A549 (cell line): ENCODE data around the gene POLE. TPM values are rescaled to one million over a fixed set of nuclear protein-coding genes. Genes with fewer than 3 reads are reported as not detected.

Experiments
- ATAC-seq, 2 experiments: fragments of 200-7000 bp in 1 of 2; fragments of >200 bp in 1 of 2; cut with Nextera tagmentation in 1 of 2; cut with Tn5 transposase in 1 of 2; 3 replicates each; pipeline versions ENCODE4 v1.8.0 to v1.9.1; 2018 to 2020; ENCODE audit warnings: mild to moderate bottlenecking in 1 of 2, moderate library complexity in 1 of 2
- CTCF ChIA-PET: fragments of 300-600 bp; sonication (Branson Sonifier 250); formaldehyde crosslinking; extraction: SDS; loops from one replicate; lab custom pipeline; 2021; ENCODE audit warnings: antibody characterized with exemption, inconsistent platforms; lab: Yijun Ruan, JAX
- POLR2A ChIA-PET: fragments of 350-600 bp; formaldehyde crosslinking; extraction: SDS; loops from one replicate; lab custom pipeline; 2021; ENCODE audit warnings: antibody characterized with exemption, inconsistent platforms; lab: Yijun Ruan, JAX
- DNase-seq, 2 experiments: peaks; one replicate each; pipeline versions ENCODE4 v3.0.0 to v3.0.0-alpha.2; 2011 to 2016; ENCODE audit warnings: low read depth in 1 of 2, low spot score in 1 of 2
- FAIRE-seq: peaks from 2 replicates; lab custom pipeline; 2011; peaks lifted over from hg19 to GRCh38; lab: Jason Lieb, UNC
- H3K27ac ChIP-seq, 2 experiments: fragments of >200 bp; sonication (Bioruptor Twin); formaldehyde crosslinking; 3 replicates each; pipeline ENCODE4 v1.5.1; 2016 to 2017
- H3K4me1 ChIP-seq: fragments of >200 bp; sonication (Bioruptor Twin); formaldehyde crosslinking; 3 replicates; pipeline ENCODE4 v1.6.1; 2016
- H3K4me2 ChIP-seq: fragments of >200 bp; sonication (Bioruptor Twin); formaldehyde crosslinking; 3 replicates; pipeline ENCODE4 v1.6.1; 2016
- H3K4me3 ChIP-seq: fragments of >200 bp; sonication (Bioruptor Twin); formaldehyde crosslinking; 3 replicates; pipeline ENCODE4 v1.5.1; 2016
- H3K9me3 ChIP-seq: fragments of >200 bp; sonication (Bioruptor Twin); formaldehyde crosslinking; 3 replicates; pipeline ENCODE4 v1.6.1; 2016
- BCL3 ChIP-seq: fragments of >200 bp; sonication (Bioruptor Twin); formaldehyde crosslinking; IDR thresholded peaks from 3 replicates; pipeline ENCODE4 v1.6.1; 2016
- CBX8 ChIP-seq: fragments of 200-600 bp; sonication (generic); IDR thresholded peaks from 2 replicates; pipeline ENCODE4 v1.6.1; 2016
- EHMT2 ChIP-seq: fragments of 200-600 bp; sonication (generic); IDR thresholded peaks from 2 replicates; pipeline ENCODE4 v1.6.1; 2016; ENCODE audit warnings: antibody characterized with exemption, low read depth, mild to moderate bottlenecking, moderate library complexity
- ESRRA ChIP-seq: fragments of 150-350 bp; IDR thresholded peaks from 2 replicates; pipeline ENCODE4 v1.6.1; 2014; ENCODE audit warnings: mild to moderate bottlenecking, low read length, borderline replicate concordance
- FOSB ChIP-seq: fragments of 250-450 bp; sonication (Bioruptor Pico); IDR thresholded peaks from 2 replicates; pipeline ENCODE4 v1.5.0; 2020; ENCODE audit warnings: mild to moderate bottlenecking, moderate library complexity
- GATA3 ChIP-seq: IDR thresholded peaks from 2 replicates; pipeline ENCODE4 v1.6.1; 2012; ENCODE audit warnings: borderline replicate concordance
- HEYL ChIP-seq: fragments of 250-450 bp; sonication (Bioruptor Pico); IDR thresholded peaks from 2 replicates; pipeline ENCODE4 v1.8.0; 2021; ENCODE audit warnings: mild to moderate bottlenecking, moderate library complexity
- HOXB13 ChIP-seq: fragments of 250-450 bp; sonication (Bioruptor Pico); IDR thresholded peaks from 2 replicates; pipeline ENCODE4 v1.5.0; 2020; ENCODE audit warnings: low read depth, mild to moderate bottlenecking, moderate library complexity
- KDM5A ChIP-seq: fragments of 200-600 bp; sonication (generic); IDR thresholded peaks from 2 replicates; pipeline ENCODE4 v1.6.1; 2016; ENCODE audit warnings: antibody characterized with exemption, mild to moderate bottlenecking
- MYC ChIP-seq: IDR thresholded peaks from 2 replicates; pipeline ENCODE4 v1.6.1; 2012; ENCODE audit warnings: mild to moderate bottlenecking, inconsistent platforms, low read length, improper control_type of control experiment, borderline replicate concordance
- NPAS2 ChIP-seq: fragments of 250-450 bp; sonication (Bioruptor Pico); IDR thresholded peaks from 2 replicates; pipeline ENCODE4 v1.8.0; 2022; ENCODE audit warnings: mild to moderate bottlenecking, moderate library complexity, borderline replicate concordance
- PBX3 ChIP-seq: IDR thresholded peaks from 2 replicates; pipeline ENCODE4 v1.6.1; 2012
- PHF8 ChIP-seq: fragments of 200-600 bp; sonication (generic); IDR thresholded peaks from 2 replicates; pipeline ENCODE4 v1.6.1; 2016; ENCODE audit warnings: low read depth, mild to moderate bottlenecking, antibody characterized with exemption, moderate library complexity, borderline replicate concordance
- POLR2A ChIP-seq: IDR thresholded peaks from 2 replicates; pipeline ENCODE4 v1.6.1; 2012; ENCODE audit warnings: mild to moderate bottlenecking, low read length
- RCOR1 ChIP-seq: fragments of 150-350 bp; IDR thresholded peaks from 2 replicates; pipeline ENCODE4 v1.6.1; 2014; ENCODE audit warnings: antibody characterized with exemption, low read length, low read depth
- SREBF2 ChIP-seq: fragments of 450-650 bp; IDR thresholded peaks from 2 replicates; pipeline ENCODE4 v1.6.1; 2014; ENCODE audit warnings: mild to moderate bottlenecking, moderate library complexity
- TFCP2L1 ChIP-seq: fragments of 250-450 bp; sonication (Bioruptor Pico); IDR thresholded peaks from 2 replicates; pipeline ENCODE4 v1.5.0; 2021; ENCODE audit warnings: mild to moderate bottlenecking
- USF2 ChIP-seq: fragments of 450-650 bp; IDR thresholded peaks from 2 replicates; pipeline ENCODE4 v1.6.1; 2014; ENCODE audit warnings: antibody characterized with exemption
- ZC3H11A ChIP-seq: fragments of 450-650 bp; IDR thresholded peaks from 2 replicates; pipeline ENCODE4 v1.6.1; 2014; ENCODE audit warnings: antibody characterized with exemption, mild to moderate bottlenecking
- ZNF302 ChIP-seq: fragments of 250-450 bp; sonication (Bioruptor Pico); IDR thresholded peaks from 2 replicates; pipeline ENCODE4 v1.9.0; 2021; ENCODE audit warnings: inconsistent platforms, mild to moderate bottlenecking, moderate library complexity
- WGBS: methylation state at CpG from one replicate; pipeline ENCODE4 v1.1.6; 2017; ENCODE audit errors: missing lambda C conversion rate; 5-methylcytosine and 5-hydroxymethylcytosine counted together
- polyA plus RNA-seq, 4 experiments: library from polyadenylated mRNA; depleted of rRNA in 3 of 4; stranded (reverse); fragments of >200 nt; fragmentation: RNase III in 1 of 4; extraction: RNeasy Plus Mini Kit Qiagen cat#74134 plus additional on column Dnase treatment in 1 of 4; gene quantifications; 2 replicates in 3 of 4; 3 replicates in 1 of 4; pipeline ENCODE4 v1.2.3, GENCODE V29; 2011 to 2017
- TF ChIP-seq, protein P1 (sequence below): fragments of 150-350 bp; IDR thresholded peaks from 2 replicates; pipeline ENCODE4 v1.6.1; 2014; ENCODE audit warnings: low read depth, mild to moderate bottlenecking, low read length
- TF ChIP-seq, protein P2 (sequence below): fragments of 250-450 bp; sonication (Bioruptor Pico); IDR thresholded peaks from 2 replicates; pipeline ENCODE4 v1.5.0; 2021; ENCODE audit warnings: mild to moderate bottlenecking, moderate library complexity, borderline replicate concordance
- TF ChIP-seq, protein P3 (sequence below): IDR thresholded peaks from 2 replicates; pipeline ENCODE4 v1.6.1; 2012

POLE gene
- polyA plus RNA-seq, 2 of the 4 experiments (the other 2 are of a cell fraction) = 28.9 to 67.2 TPM

GRCh38 chr12:132719954-132720324 lies 32.8 kb upstream of the POLE start:
- CTCF ChIA-PET = interaction anchor here (0.9 to 1.4 kb wide), 2 partner anchors 9 to 12 kb away, joined by 3 read pairs; partner anchors contain the start of gene PGAM5
- H3K4me2 ChIP-seq = no peak overlapping the region
- no peak overlapping the region for H3K27ac ChIP-seq
- 94% methylated on average over 12 of the region's 12 CpGs for whole genome bisulfite sequencing
- no peaks in the 10 kb centered on the region for H3K4me1 ChIP-seq
- H3K9me3 ChIP-seq = no peaks in the 10 kb centered on the region
- no peak for DNase-seq
- no peak overlapping the region for H3K4me3 ChIP-seq
- no peak for ATAC-seq
- TF ChIP-seq MYC (no peak), NPAS2 (CRISPR knock-in tag) (no peak), ZNF302 (CRISPR knock-in tag) (no peak), ZC3H11A (no peak), EHMT2 (no peak), CBX8 (no peak), KDM5A (no peak), TFCP2L1 (CRISPR knock-in tag) (no peak), FOSB (CRISPR knock-in tag) (no peak)
- TF ChIP-seq, protein P1, sequence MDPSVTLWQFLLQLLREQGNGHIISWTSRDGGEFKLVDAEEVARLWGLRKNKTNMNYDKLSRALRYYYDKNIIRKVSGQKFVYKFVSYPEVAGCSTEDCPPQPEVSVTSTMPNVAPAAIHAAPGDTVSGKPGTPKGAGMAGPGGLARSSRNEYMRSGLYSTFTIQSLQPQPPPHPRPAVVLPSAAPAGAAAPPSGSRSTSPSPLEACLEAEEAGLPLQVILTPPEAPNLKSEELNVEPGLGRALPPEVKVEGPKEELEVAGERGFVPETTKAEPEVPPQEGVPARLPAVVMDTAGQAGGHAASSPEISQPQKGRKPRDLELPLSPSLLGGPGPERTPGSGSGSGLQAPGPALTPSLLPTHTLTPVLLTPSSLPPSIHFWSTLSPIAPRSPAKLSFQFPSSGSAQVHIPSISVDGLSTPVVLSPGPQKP = no peak
- TF ChIP-seq, protein P2, sequence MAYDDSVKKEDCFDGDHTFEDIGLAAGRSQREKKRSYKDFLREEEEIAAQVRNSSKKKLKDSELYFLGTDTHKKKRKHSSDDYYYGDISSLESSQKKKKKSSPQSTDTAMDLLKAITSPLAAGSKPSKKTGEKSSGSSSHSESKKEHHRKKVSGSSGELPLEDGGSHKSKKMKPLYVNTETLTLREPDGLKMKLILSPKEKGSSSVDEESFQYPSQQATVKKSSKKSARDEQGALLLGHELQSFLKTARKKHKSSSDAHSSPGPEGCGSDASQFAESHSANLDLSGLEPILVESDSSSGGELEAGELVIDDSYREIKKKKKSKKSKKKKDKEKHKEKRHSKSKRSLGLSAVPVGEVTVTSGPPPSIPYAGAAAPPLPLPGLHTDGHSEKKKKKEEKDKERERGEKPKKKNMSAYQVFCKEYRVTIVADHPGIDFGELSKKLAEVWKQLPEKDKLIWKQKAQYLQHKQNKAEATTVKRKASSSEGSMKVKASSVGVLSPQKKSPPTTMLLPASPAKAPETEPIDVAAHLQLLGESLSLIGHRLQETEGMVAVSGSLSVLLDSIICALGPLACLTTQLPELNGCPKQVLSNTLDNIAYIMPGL (CRISPR knock-in tag) = no peak
- POLR2A ChIA-PET = no interaction called here
- FAIRE-seq = no peak

- POLR2A ChIA-PET = no interaction called here
- Histone ChIP-seq H3K9me3 (no peaks in the 10 kb centered on the region), H3K4me1 (no peaks in the 10 kb centered on the region), H3K27ac (no peak overlapping the region), H3K4me2 (no peak overlapping the region)
- ATAC-seq (peak; percentile 8 to 26; a peak in 4 of 6 replicates), DNase-seq (no peak), FAIRE-seq (no peak)
- CTCF ChIA-PET = interaction anchor here (0.6 to 1.8 kb wide), 4 partner anchors 8 to 68 kb away, joined by 3 to 4 read pairs (median 3); partner anchors contain the start of gene PGAM5
- TF ChIP-seq ESRRA (no peak), PBX3 (peak; percentile 53; the same call in 1 of the 2 replicates)
- TF ChIP-seq, all 56 proteins: peak for 1
- H3K4me3 ChIP-seq = no peak overlapping the region
- WGBS = 85% methylated on average over 31 of the region's 31 CpGs
These were observed 32.2 kb upstream of the POLE start for GRCh38 chr12:132719141-132719953.

- Histone ChIP-seq H3K9me3 (no peaks in the 10 kb centered on the region), H3K4me1 (no peaks in the 10 kb centered on the region), H3K4me2 (no peak overlapping the region), H3K27ac (no peak overlapping the region), H3K4me3 (no peak overlapping the region)
- WGBS = 95% methylated on average over 21 of the region's 21 CpGs
- no peak for FAIRE-seq
- 0 out of 6 replicates have a peak, but pooled peaks of 1 of the 2 experiments have one; percentile 7 for ATAC-seq
- no peak for DNase-seq
- POLR2A ChIA-PET = no interaction called here
- CTCF ChIA-PET = interaction anchor here (0.6 to 1.8 kb wide), 3 partner anchors 13 to 68 kb away, joined by 3 to 4 read pairs (median 3); no protein-coding TSS in a partner anchor
- TF ChIP-seq PHF8 (no peak), GATA3 (no peak), PBX3 (no peak; the same call in 1 of the 2 replicates), BCL3 (no peak), HOXB13 (CRISPR knock-in tag) (no peak), POLR2A (no peak), USF2 (no peak), RCOR1 (no peak), HEYL (no peak), SREBF2 (no peak)
- TF ChIP-seq, protein P3, sequence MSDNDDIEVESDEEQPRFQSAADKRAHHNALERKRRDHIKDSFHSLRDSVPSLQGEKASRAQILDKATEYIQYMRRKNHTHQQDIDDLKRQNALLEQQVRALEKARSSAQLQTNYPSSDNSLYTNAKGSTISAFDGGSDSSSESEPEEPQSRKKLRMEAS = no peak
- TF ChIP-seq, protein P1 = no peak
These were observed 31.5 kb upstream of the POLE start for GRCh38 chr12:132718644-132719043.
